HG03469 (cell line): ENCODE results near the gene CDK6.
"Not testable (repeated sequence)": the region's sequence is repeated elsewhere in the genome, so short reads cannot be mapped to it uniquely, and the experiment has no call there.

Experiments used
- ATAC-seq: cut with Tn5 transposase; IDR thresholded peaks from one replicate; pipeline ENCODE4 v1.9.1; 2021; ENCODE audit warnings: mild to moderate bottlenecking, moderate library complexity, moderate number of reproducible peaks; ENCODE audit not compliant: unreplicated experiment

Gene CDK6

GRCh38 chr7:92763636-92764423 is 72.5 kb downstream of the CDK6 start:
- no peak for ATAC-seq

GRCh38 chr7:92762851-92763250 is 73.5 kb downstream of the CDK6 start:
- ATAC-seq = no peak

GRCh38 chr7:92761391-92762097 is 74.8 kb downstream of the CDK6 start:
- ATAC-seq = no peak

GRCh38 chr7:92758796-92759431 is 77.5 kb downstream of the CDK6 start:
- ATAC-seq = no peak

GRCh38 chr7:92757311-92757910 is 79.0 kb downstream of the CDK6 start:
- ATAC-seq = not testable (repeated sequence)

- ATAC-seq = no peak
Measured at GRCh38 chr7:92755680-92756079, 80.7 kb downstream of the CDK6 start.

GRCh38 chr7:92754919-92755581 is 81.3 kb downstream of the CDK6 start:
- ATAC-seq = no peak

GRCh38 chr7:92753614-92754013 is 82.8 kb downstream of the CDK6 start:
- ATAC-seq = no peak

GRCh38 chr7:92751902-92752901 is 84.2 kb downstream of the CDK6 start:
- no peak for ATAC-seq

- no peak for ATAC-seq
Measured at GRCh38 chr7:92750946-92751345, 85.4 kb downstream of the CDK6 start.

- no peak for ATAC-seq
Measured at GRCh38 chr7:92750447-92750839, 85.9 kb downstream of the CDK6 start.

- ATAC-seq = no peak
Measured at GRCh38 chr7:92749832-92750446, 86.4 kb downstream of the CDK6 start.

- ATAC-seq = no peak
Measured at GRCh38 chr7:92749327-92749755, 87.0 kb downstream of the CDK6 start.

GRCh38 chr7:92748495-92748894 is 87.9 kb downstream of the CDK6 start:
- ATAC-seq = no peak

GRCh38 chr7:92747041-92747835 is 89.1 kb downstream of the CDK6 start:
- ATAC-seq = no peak

- ATAC-seq = no peak
Measured at GRCh38 chr7:92745241-92745640, 91.1 kb downstream of the CDK6 start.

- not testable (repeated sequence) for ATAC-seq
Measured at GRCh38 chr7:92744180-92744579, 92.2 kb downstream of the CDK6 start.

GRCh38 chr7:92742186-92742585 is 94.2 kb downstream of the CDK6 start:
- ATAC-seq = no peak
